ENCODE data around the gene HNRNPF. TPM values are rescaled to one million over a fixed set of nuclear protein-coding genes. Genes with fewer than 3 reads are reported as not detected.

Gene HNRNPF
- polyA plus RNA-seq, 1 experiment: 172 TPM

- POLR2A ChIA-PET: no interaction called here
- Histone ChIP-seq H3K4me3 (ENCODE audit: low read depth, low read length) (no peak overlapping the region), H3K27me3 (ENCODE audit: control insufficient read depth, insufficient read depth, low read length) (no peaks in the 10 kb centered on the region; the same call in none of the 2 replicates), H3K36me3 (ENCODE audit: control insufficient read depth, insufficient read depth, low read length) (no peaks in the 10 kb centered on the region)
- CTCF ChIA-PET: interaction anchor here (0.7 kb wide), 1 partner anchor 17 kb away, joined by 7 read pairs; no protein-coding TSS in a partner anchor
- TF ChIP-seq, protein P1, sequence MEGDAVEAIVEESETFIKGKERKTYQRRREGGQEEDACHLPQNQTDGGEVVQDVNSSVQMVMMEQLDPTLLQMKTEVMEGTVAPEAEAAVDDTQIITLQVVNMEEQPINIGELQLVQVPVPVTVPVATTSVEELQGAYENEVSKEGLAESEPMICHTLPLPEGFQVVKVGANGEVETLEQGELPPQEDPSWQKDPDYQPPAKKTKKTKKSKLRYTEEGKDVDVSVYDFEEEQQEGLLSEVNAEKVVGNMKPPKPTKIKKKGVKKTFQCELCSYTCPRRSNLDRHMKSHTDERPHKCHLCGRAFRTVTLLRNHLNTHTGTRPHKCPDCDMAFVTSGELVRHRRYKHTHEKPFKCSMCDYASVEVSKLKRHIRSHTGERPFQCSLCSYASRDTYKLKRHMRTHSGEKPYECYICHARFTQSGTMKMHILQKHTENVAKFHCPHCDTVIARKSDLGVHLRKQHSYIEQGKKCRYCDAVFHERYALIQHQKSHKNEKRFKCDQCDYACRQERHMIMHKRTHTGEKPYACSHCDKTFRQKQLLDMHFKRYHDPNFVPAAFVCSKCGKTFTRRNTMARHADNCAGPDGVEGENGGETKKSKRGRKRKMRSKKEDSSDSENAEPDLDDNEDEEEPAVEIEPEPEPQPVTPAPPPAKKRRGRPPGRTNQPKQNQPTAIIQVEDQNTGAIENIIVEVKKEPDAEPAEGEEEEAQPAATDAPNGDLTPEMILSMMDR (IDR thresholded peaks at IDR 0.05; ENCODE audit: insufficient read depth, low read depth, low read length): no peak; the same call in 1 of the 2 replicates
- DNase-seq (ENCODE audit: low read depth): no peak
These were observed 53.1 kb downstream of the HNRNPF start for GRCh38 chr10:43355749-43356371.

DNA sequence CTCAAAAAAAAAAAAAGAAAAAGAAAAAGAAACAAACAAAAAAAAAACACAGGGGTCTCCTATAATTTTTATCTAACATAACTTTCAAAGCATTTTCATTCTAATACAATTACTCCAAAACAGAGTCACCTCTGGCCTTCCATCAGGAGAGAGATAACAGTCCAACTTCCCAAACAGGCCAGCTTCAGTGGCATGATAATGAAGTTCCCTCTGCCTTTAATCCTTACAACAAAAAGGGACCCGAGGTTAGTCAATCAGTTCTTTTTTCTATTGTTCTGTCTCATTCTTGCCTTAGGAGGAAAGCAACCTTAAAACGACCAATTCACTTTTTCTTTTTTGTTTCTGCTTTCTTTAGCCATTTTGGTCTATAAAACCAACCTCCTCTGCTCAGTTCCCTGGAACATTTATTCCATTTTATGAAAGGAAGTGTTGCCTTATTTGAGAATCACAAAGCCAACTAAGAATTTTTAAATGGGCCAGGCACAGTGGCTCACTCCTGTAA is 54.1 kb downstream of the HNRNPF start:
- Histone ChIP-seq H3K36me3 (ENCODE audit: control insufficient read depth, insufficient read depth, low read length) (no peaks in the 10 kb centered on the region), H3K4me3 (ENCODE audit: low read depth, low read length) (no peak overlapping the region), H3K27me3 (ENCODE audit: control insufficient read depth, insufficient read depth, low read length) (peaks cover 5% of the 10 kb centered on the region)
- DNase-seq (ENCODE audit: low read depth): no peak
- ChIA-PET POLR2A (no interaction called here), CTCF (no interaction called here)
- TF ChIP-seq, protein P1 (IDR thresholded peaks at IDR 0.05; ENCODE audit: insufficient read depth, low read depth, low read length): no peak

GRCh38 chr10:43354330-43354635 is 54.7 kb downstream of the HNRNPF start:
- POLR2A ChIA-PET: no interaction called here
- Histone ChIP-seq H3K36me3 (ENCODE audit: control insufficient read depth, insufficient read depth, low read length) (no peaks in the 10 kb centered on the region), H3K4me3 (ENCODE audit: low read depth, low read length) (no peak overlapping the region), H3K27me3 (ENCODE audit: control insufficient read depth, insufficient read depth, low read length) (peaks cover 5% of the 10 kb centered on the region)
- TF ChIP-seq, protein P1 (IDR thresholded peaks at IDR 0.05; ENCODE audit: insufficient read depth, low read depth, low read length): no peak
- CTCF ChIA-PET: no interaction called here
- DNase-seq (ENCODE audit: low read depth): no peak

DNA sequence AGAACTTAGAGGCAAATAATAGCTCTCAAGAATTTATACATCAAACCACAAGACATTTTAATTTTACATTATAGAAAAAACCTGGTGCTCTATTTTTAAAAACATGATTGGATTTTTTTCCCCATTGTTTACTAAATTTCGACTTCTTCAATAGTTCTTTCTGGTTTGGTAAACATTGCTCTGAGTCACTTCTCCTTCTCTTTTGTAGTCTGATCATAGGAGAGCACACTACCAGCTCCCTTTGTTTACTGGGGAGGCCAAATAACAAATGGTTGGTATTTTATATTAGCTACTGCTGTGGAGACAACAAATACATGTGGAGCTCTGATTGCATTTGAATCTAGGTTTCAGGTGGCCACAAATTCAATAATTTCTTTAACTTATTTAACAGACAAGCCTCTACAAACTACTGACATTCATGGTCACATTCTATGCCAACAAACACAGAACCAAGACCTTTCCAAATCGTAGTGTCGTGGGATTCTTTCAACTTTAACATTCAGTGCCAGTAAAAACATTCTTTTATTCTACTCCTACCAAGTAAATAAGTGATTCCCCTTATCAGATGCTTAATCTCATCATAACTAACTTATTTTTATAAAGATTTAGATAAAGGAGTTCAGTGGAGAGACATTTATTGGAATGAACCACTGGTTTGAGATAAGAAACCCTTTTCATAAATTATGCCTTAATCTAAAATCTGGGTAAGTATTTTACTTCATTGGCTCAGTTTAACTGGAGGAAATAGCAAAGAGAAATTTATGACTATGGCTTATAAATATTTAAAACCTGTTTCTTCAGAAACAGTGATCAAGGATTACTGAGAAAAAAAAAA is 55.3 kb downstream of the HNRNPF start:
- CTCF ChIA-PET: interaction anchor here (0.7 to 1.0 kb wide), 3 partner anchors 15 to 107 kb away, joined by 3 to 4 read pairs (median 3); no protein-coding TSS in a partner anchor
- DNase-seq (ENCODE audit: low read depth): no peak
- Histone ChIP-seq H3K4me3 (ENCODE audit: low read depth, low read length) (no peak overlapping the region), H3K36me3 (ENCODE audit: control insufficient read depth, insufficient read depth, low read length) (no peaks in the 10 kb centered on the region), H3K27me3 (ENCODE audit: control insufficient read depth, insufficient read depth, low read length) (peaks cover 7% of the 10 kb centered on the region)
- TF ChIP-seq, protein P1 (IDR thresholded peaks at IDR 0.05; ENCODE audit: insufficient read depth, low read depth, low read length): no peak
- POLR2A ChIA-PET: no interaction called here

DNA sequence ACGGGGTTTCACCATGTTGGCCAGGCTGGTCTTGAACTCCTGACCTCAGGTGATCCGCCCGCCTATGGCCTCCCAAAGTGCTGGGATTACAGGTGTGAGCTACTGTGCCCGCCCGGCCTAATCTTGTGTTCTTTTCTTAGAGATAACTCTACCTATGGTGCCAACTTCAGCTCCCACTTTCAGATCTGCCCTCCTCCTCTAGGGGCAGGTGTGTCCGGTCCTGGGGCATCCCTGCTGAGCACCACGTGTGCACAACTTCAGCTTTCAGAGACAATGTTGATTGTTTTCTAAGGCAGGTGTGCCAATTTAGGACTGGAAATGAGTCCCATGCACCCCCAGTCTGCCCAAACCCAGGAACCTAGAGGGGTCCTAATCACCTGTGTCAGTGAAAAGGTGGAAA is 56.0 kb downstream of the HNRNPF start:
- CTCF ChIA-PET: interaction anchor here (0.6 to 1.0 kb wide), 3 partner anchors 10 to 108 kb away, joined by 3 to 4 read pairs (median 3); no protein-coding TSS in a partner anchor

More for the DNA sequence above, 56.0 kb downstream of the HNRNPF start:
- no peaks in the 10 kb centered on the region for H3K36me3 ChIP-seq (ENCODE audit: control insufficient read depth, insufficient read depth, low read length)
- TF ChIP-seq, protein P1 (IDR thresholded peaks at IDR 0.05; ENCODE audit: insufficient read depth, low read depth, low read length): no peak
- H3K4me3 ChIP-seq (ENCODE audit: low read depth, low read length): no peak overlapping the region
- H3K27me3 ChIP-seq (ENCODE audit: control insufficient read depth, insufficient read depth, low read length): peaks cover 7% of the 10 kb centered on the region
- no peak for DNase-seq (ENCODE audit: low read depth)
- POLR2A ChIA-PET: no interaction called here
